GM23248 (cell line): ENCODE measurements around the gene HIVEP3. TPM values are rescaled to one million over a fixed set of nuclear protein-coding genes. Genes with fewer than 3 reads are reported as not detected.

ENCODE experiments used
- DNase-seq: peaks from one replicate; pipeline ENCODE4 v3.0.0-alpha.2; 2015
- H2AFZ ChIP-seq: fragments of 200-600 bp; sonication (generic); 2 replicates; pipeline ENCODE4 v1.6.1; 2016; ENCODE audit warnings: antibody characterized with exemption
- H3F3A ChIP-seq: fragments of 200-600 bp; sonication (generic); 2 replicates; pipeline ENCODE4 v1.6.1; 2016; ENCODE audit warnings: mild to moderate bottlenecking, antibody characterized with exemption, mixed run types; ENCODE audit not compliant: insufficient read depth
- H3K27ac ChIP-seq: fragments of 200-600 bp; sonication (generic); 2 replicates; pipeline ENCODE4 v1.5.1; 2016; ENCODE audit warnings: mild to moderate bottlenecking
- H3K27me3 ChIP-seq: fragments of 200-600 bp; sonication (generic); replicated peaks from 2 replicates; pipeline ENCODE4 v1.6.1; 2016; ENCODE audit warnings: mild to moderate bottlenecking; ENCODE audit not compliant: insufficient read depth
- H3K36me3 ChIP-seq: fragments of 200-600 bp; sonication (generic); 2 replicates; pipeline ENCODE4 v1.6.1; 2016; ENCODE audit warnings: low read depth, mild to moderate bottlenecking
- H3K4me1 ChIP-seq: fragments of 200-600 bp; sonication (generic); 2 replicates; pipeline ENCODE4 v1.6.1; 2016; ENCODE audit warnings: mild to moderate bottlenecking; ENCODE audit not compliant: insufficient read depth
- H3K4me2 ChIP-seq: fragments of 200-600 bp; sonication (generic); one replicate; pipeline ENCODE4 v1.6.1; 2016; ENCODE audit warnings: mild to moderate bottlenecking; ENCODE audit not compliant: unreplicated experiment
- H3K4me3 ChIP-seq: fragments of 200-600 bp; sonication (generic); 2 replicates; pipeline ENCODE4 v1.5.1; 2016; ENCODE audit warnings: mild to moderate bottlenecking
- H3K79me2 ChIP-seq: fragments of 200-600 bp; sonication (generic); 2 replicates; pipeline ENCODE4 v1.6.1; 2016; ENCODE audit warnings: mild to moderate bottlenecking; ENCODE audit not compliant: insufficient read depth
- H3K9ac ChIP-seq: fragments of 200-600 bp; sonication (generic); 2 replicates; pipeline ENCODE4 v1.6.1; 2016; ENCODE audit warnings: mild to moderate bottlenecking
- H3K9me2 ChIP-seq: fragments of 200-600 bp; sonication (generic); 2 replicates; pipeline ENCODE4 v1.6.1; 2016; ENCODE audit warnings: mixed run types, mild to moderate bottlenecking, moderate library complexity; ENCODE audit not compliant: insufficient read depth
- H3K9me3 ChIP-seq: fragments of 200-600 bp; sonication (generic); one replicate; pipeline ENCODE4 v1.6.1; 2017; ENCODE audit warnings: low read depth
- H4K20me1 ChIP-seq: fragments of 200-600 bp; sonication (generic); 2 replicates; pipeline ENCODE4 v1.6.0; 2016; ENCODE audit not compliant: insufficient read depth
- EZH2 ChIP-seq: fragments of 200-600 bp; sonication (generic); IDR thresholded peaks from 2 replicates; pipeline ENCODE4 v1.6.1; 2018; ENCODE audit warnings: antibody characterized with exemption, mild to moderate bottlenecking; ENCODE audit not compliant: insufficient read depth, poor library complexity, severe bottlenecking
- EZH2phosphoT487 ChIP-seq: fragments of 200-600 bp; sonication (generic); IDR thresholded peaks from 2 replicates; pipeline ENCODE4 v1.6.1; 2018; ENCODE audit warnings: antibody characterized with exemption, moderate library complexity, mild to moderate bottlenecking, low read depth; ENCODE audit not compliant: insufficient read depth
- WGBS, 2 experiments: methylation state at CpG; one replicate each; pipeline ENCODE4 v1.1.6; 2015 to 2017; ENCODE audit warnings: low lambda C conversion rate in 2 of 2, low coverage in 1 of 2; ENCODE audit errors: missing lambda C conversion rate in 2 of 2; 5-methylcytosine and 5-hydroxymethylcytosine counted together
- in situ Hi-C: fragments of 300-500 bp; cut with MboI; formaldehyde crosslinking; loops from 2 replicates; pipeline ENCODE4 v1.15.0; 2020
- polyA plus RNA-seq: library from polyadenylated mRNA; unstranded; fragments of >200 nt; fragmentation: Nextera tagmentation; extraction: Ambion mirVana; gene quantifications from 2 replicates; pipeline ENCODE4 v1.2.1, GENCODE V29; 2016
- total RNA-seq: library from RNA; depleted of rRNA; stranded (reverse); fragments of >200 nt; shearing (Covaris generic); gene quantifications from 2 replicates; pipeline ENCODE4 v1.2.3, GENCODE V29; 2014

HIVEP3 gene
- total and polyA plus RNA-seq, 2 experiments from 2014 or later = 1.7 to 7.2 TPM

DNA sequence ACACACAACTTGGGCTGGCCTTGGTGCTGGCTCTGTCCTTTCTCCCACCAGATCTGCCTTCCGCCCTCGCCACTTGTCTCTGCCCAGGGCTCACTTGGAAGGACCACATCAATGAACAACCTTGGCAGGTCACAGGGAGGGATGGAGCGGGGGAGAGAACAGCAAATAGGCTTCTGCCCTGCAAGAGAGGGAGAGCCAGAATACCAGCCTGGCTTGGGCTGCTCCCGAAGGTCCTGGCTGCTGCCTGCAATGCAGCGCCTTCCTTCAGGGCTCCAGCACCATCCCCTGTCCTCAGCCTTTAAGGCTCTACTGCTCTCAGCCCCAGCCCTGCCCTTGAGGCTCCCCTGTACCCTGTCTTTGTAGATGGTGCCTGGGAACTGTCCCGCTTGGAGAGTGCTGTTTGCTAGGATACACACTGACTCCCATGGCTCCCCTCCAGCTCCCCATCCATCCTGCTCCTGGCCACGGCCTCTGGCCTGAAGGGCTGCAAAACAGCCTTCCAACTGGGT is 43.8 kb downstream of the HIVEP3 start:
- no peak for DNase-seq
- Histone ChIP-seq H3K9me3 (no peaks in the 10 kb centered on the region), H3K4me2 (no peak overlapping the region), H3K36me3 (no peaks in the 10 kb centered on the region), H4K20me1 (no peaks in the 10 kb centered on the region), H3K9me2 (no peaks in the 10 kb centered on the region), H2AFZ (no peak overlapping the region), H3K9ac (no peak overlapping the region), H3K27me3 (no peaks in the 10 kb centered on the region), H3K4me3 (no peak overlapping the region), H3K4me1 (peaks cover 25% of the 10 kb centered on the region), H3K79me2 (no peaks in the 10 kb centered on the region), H3F3A (peaks cover 22% of the 10 kb centered on the region; the same call in 1 of the 2 replicates), H3K27ac (no peak overlapping the region)
- 91 to 92% methylated on average over 7 of the region's 7 CpGs for WGBS, 2 experiments
- in situ Hi-C loops = no loop called here
- TF ChIP-seq EZH2phosphoT487 (no peak), EZH2 (no peak)

DNA sequence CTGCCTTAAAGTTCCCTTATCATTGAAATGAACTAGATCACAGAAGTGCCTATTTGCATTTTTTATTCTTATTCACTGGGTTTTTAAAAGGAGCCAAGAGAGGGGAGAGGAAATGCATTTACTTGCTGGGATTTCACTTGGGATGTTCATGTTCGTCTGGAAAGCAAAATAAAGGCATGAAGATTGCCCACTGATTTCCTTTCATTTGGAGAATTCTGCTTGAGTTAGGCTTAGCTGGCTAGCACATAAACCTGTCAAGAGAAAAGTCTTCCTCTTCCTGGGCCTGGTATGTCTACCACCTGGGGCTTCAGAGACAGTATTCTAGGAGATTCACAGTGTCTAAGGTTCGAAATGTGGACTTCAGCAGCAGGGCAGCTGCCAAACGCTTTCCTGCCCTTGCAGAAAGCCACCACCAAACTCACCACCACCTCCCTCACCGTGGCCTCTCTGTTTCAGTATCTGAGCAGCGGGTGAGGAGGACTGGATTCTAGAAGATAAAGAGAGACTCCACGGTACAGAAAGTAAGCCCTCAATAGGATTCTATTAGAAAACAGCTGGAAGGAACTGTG is 44.5 kb downstream of the HIVEP3 start:
- Histone ChIP-seq H3F3A (peaks cover 29% of the 10 kb centered on the region; the same call in 1 of the 2 replicates), H4K20me1 (no peaks in the 10 kb centered on the region), H2AFZ (no peak overlapping the region), H3K9me2 (no peaks in the 10 kb centered on the region), H3K9me3 (no peaks in the 10 kb centered on the region), H3K4me1 (peaks cover 30% of the 10 kb centered on the region), H3K4me2 (no peak overlapping the region), H3K36me3 (no peaks in the 10 kb centered on the region), H3K27me3 (no peaks in the 10 kb centered on the region), H3K27ac (no peak overlapping the region), H3K9ac (no peak overlapping the region), H3K79me2 (no peaks in the 10 kb centered on the region), H3K4me3 (no peak overlapping the region)
- in situ Hi-C loops = no loop called here
- WGBS, 2 experiments = 93 to 97% methylated on average over 6 of the region's 6 CpGs
- TF ChIP-seq EZH2phosphoT487 (no peak), EZH2 (no peak)
- DNase-seq = no peak

DNA sequence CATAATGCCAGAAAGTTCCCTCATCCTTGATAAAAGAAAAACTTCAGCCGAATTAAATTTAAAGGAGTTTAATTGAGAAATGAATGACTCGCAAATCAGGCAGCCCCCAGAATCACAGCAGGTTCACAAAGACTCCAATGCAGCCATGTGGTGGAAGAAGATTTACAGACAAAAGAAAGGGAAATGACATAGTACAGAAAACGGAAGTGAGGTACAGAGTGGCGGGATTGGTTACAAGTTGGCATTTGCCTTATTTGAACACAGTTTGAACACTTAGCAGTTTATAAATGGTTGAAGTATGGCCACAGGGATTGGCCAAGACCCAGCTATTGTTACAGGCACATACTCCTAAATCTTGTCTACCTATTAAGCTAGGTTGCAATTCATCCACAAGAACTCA is 46.6 kb downstream of the HIVEP3 start:
- Histone ChIP-seq H3K36me3 (no peaks in the 10 kb centered on the region), H3K4me3 (no peak overlapping the region), H3K4me1 (peaks cover 25% of the 10 kb centered on the region), H3K9ac (no peak overlapping the region), H3K9me2 (no peaks in the 10 kb centered on the region), H4K20me1 (no peaks in the 10 kb centered on the region), H3K27me3 (no peaks in the 10 kb centered on the region), H2AFZ (no peak overlapping the region), H3K27ac (no peak overlapping the region), H3K4me2 (no peak overlapping the region), H3K79me2 (no peaks in the 10 kb centered on the region), H3F3A (peaks cover 24% of the 10 kb centered on the region; the same call in 1 of the 2 replicates), H3K9me3 (no peaks in the 10 kb centered on the region)
- TF ChIP-seq EZH2phosphoT487 = no peak
- TF ChIP-seq EZH2 = no peak
- WGBS, 2 experiments = 91 to 92% methylated on average over 4 of the region's 4 CpGs
- in situ Hi-C loops = no loop called here
- no peak for DNase-seq

DNA sequence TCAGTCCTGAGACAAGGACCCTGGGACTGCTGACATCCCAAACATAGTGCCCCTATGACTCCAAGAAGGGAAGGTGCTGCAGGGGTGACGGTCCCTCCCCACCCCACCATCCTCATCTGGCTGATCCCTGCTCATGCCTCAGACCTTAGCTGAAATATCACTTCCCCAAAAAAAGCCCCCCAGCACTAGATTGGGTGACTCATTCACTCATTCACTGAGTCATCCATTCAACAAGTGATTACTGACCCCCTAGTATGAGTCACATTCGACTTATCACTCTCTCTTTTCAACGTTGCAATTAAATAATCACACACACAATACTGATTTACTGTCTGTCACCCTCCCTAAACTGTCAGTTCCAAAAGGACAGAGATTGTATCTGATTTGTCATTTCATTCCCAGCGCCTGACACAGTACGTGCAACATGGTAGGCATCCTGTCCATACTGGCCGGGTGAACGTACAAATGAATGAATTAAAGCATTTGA is 48.6 kb downstream of the HIVEP3 start:
- Histone ChIP-seq H3K9me2 (no peaks in the 10 kb centered on the region), H3K79me2 (no peaks in the 10 kb centered on the region), H3K4me1 (peaks cover 14% of the 10 kb centered on the region), H3K27me3 (no peaks in the 10 kb centered on the region), H3K36me3 (no peaks in the 10 kb centered on the region), H3K9me3 (no peaks in the 10 kb centered on the region), H4K20me1 (no peaks in the 10 kb centered on the region), H2AFZ (no peak overlapping the region), H3K9ac (no peak overlapping the region), H3K27ac (no peak overlapping the region), H3F3A (peaks cover 19% of the 10 kb centered on the region; the same call in 1 of the 2 replicates), H3K4me2 (peak overlapping the region; percentile 67), H3K4me3 (no peak overlapping the region)
- TF ChIP-seq EZH2 = no peak
- TF ChIP-seq EZH2phosphoT487 = no peak
- peak; percentile 81 for DNase-seq
- 18 to 20% methylated on average over 7 of the region's 7 CpGs for WGBS, 2 experiments
- in situ Hi-C loops = no loop called here
